ENCODE results near the gene CHRND. TPM values are rescaled to one million over a fixed set of nuclear protein-coding genes. Genes with fewer than 3 reads are reported as not detected.

CHRND gene
- total RNA-seq, 8 experiments from 2014 or later, result 0.05 to 0.62 (median 0.21) TPM; not detected in 1

DNA sequence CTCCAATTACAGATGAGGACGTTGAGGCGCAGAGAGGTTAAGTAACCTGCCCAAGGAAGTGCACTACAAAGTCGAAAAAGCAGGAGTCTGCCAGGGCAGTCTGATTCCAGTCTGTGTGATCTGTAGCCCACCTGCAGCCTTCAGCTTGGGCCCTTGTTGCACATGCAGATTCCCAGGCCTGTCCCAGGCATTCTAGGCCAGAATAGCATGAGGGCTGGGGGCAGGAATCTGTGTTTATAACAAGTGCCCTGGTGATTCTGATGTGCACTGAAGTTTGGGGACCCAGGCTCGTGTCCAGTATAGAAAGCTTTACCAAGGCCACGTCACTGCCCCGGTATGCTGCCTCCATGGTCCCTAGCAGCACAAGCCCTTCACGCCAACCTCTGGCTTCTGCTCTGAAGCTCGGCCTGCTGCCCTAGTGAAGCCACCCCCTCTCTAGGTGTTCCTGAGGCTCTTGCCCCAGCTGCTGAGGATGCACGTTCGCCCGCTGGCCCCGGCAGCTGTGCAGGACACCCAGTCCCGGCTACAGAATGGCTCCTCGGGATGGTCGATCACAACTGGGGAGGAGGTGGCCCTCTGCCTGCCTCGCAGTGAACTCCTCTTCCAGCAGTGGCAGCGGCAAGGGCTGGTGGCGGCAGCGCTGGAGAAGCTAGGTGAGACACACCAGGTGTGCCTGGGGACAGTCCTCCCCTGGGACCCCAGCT is 18.1 kb downstream of the CHRND start:
- H3K4me1 ChIP-seq (replicated peaks in 1 of 2), result peaks cover 0 to 7% of the 10 kb centered on the region in 2 donors
- H3K4me3 ChIP-seq, result no peak overlapping the region
- WGBS, 10 experiments, result 94 to 100% (median 100%) methylated on average over 2 to 11 of the region's 19 CpGs; no CpG with 5 or more reads in 5 of the 10 experiments
- in situ Hi-C loops (cut with MboI; ENCODE audit: low pct_unique_long_range_greater_than_20kb in 2 of 9, low sequenced_read_pairs in 9 of 9, unreplicated experiment in 9 of 9), result loop anchor here in 1 of 9 experiments (25.0 kb wide), 1 partner anchor 632 kb away; no protein-coding TSS in a partner anchor
- ATAC-seq (replicated peaks in 6 of 8), result peak in 1 of 8 experiments; percentile 8
- H3K27ac ChIP-seq, result no peak overlapping the region

DNA sequence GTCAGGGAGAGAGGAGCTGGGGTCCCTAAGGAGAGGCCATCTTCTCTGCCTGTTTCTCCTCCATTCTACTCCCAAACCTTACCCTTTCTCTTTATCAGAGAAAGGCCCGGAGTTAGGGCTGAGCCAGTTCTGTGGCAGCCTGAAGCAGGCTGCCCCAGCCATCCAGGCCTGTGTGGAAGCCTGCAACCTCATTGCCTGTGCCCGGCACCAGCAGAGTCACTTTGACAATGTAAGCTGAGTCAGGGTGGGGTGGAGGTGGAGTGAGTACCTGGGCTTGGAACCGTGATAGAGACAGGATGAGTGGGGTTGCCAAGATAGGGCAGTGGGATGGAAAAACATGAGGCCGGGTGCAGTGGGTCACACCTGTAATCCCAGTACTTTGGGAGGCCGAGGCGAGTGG is 18.7 kb downstream of the CHRND start:
- Histone ChIP-seq H3K27ac (no peak overlapping the region), H3K4me3 (no peak overlapping the region), H3K4me1 (replicated peaks in 1 of 2) (peaks cover 2 to 4% of the 10 kb centered on the region in 2 donors)
- ATAC-seq (replicated peaks in 6 of 8), result peak in 1 of 8 experiments; percentile 9
- in situ Hi-C loops (cut with MboI; ENCODE audit: low pct_unique_long_range_greater_than_20kb in 2 of 9, low sequenced_read_pairs in 9 of 9, unreplicated experiment in 9 of 9), result loop anchor here in 1 of 9 experiments (25.0 kb wide), 1 partner anchor 632 kb away; no protein-coding TSS in a partner anchor
- 66 to 91% (median 80%) methylated on average over 1 to 5 of the region's 6 CpGs; no CpG with 5 or more reads in 7 of the 10 experiments for WGBS, 10 experiments

- WGBS, 10 experiments, result 60 to 100% (median 89%) methylated on average over 1 to 7 of the region's 17 CpGs
- H3K4me3 ChIP-seq, result no peak overlapping the region
- H3K27ac ChIP-seq, result no peak overlapping the region
- no peak for ATAC-seq (replicated peaks in 6 of 8)
- peaks cover 2 to 4% of the 10 kb centered on the region in 2 donors for H3K4me1 ChIP-seq (replicated peaks in 1 of 2)
- in situ Hi-C loops (cut with MboI; ENCODE audit: low pct_unique_long_range_greater_than_20kb in 2 of 9, low sequenced_read_pairs in 9 of 9, unreplicated experiment in 9 of 9), result loop anchor here in 1 of 9 experiments (25.0 kb wide), 1 partner anchor 633 kb away; no protein-coding TSS in a partner anchor
Measured at GRCh38 chr2:232545511-232546375, 19.8 kb downstream of the CHRND start.

DNA sequence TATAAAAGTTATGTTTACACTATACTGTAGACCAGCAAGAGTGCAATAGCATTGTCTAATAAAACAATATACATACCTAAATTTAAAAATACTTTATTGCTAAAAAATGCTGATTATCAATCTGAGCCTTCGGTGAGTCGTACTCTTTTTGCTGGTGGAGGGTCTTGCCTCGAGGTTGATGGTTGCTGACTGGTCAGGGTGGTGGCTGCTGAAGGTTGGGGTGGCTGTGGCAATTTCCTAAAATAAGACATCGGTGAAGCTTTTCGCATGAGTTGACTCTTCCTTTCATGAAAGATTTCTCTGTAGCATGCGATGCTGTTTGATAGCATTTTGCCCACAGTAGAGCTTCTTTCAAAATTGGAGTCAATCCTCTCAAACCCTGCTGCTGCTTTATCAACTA is 22.0 kb downstream of the CHRND start:
- H3K4me3 ChIP-seq, result no peak overlapping the region
- no peak overlapping the region for H3K27ac ChIP-seq
- no peak for ATAC-seq (replicated peaks in 6 of 8)
- 90 to 100% (median 96%) methylated on average over 2 to 6 of the region's 6 CpGs; no CpG with 5 or more reads in 2 of the 10 experiments for WGBS, 10 experiments
- in situ Hi-C loops (cut with MboI; ENCODE audit: low pct_unique_long_range_greater_than_20kb in 2 of 9, low sequenced_read_pairs in 9 of 9, unreplicated experiment in 9 of 9), result loop anchor here in 1 of 9 experiments (25.0 kb wide), 1 partner anchor 636 kb away; no protein-coding TSS in a partner anchor
- H3K4me1 ChIP-seq (replicated peaks in 1 of 2), result peaks cover 4 to 10% of the 10 kb centered on the region in 2 donors

DNA sequence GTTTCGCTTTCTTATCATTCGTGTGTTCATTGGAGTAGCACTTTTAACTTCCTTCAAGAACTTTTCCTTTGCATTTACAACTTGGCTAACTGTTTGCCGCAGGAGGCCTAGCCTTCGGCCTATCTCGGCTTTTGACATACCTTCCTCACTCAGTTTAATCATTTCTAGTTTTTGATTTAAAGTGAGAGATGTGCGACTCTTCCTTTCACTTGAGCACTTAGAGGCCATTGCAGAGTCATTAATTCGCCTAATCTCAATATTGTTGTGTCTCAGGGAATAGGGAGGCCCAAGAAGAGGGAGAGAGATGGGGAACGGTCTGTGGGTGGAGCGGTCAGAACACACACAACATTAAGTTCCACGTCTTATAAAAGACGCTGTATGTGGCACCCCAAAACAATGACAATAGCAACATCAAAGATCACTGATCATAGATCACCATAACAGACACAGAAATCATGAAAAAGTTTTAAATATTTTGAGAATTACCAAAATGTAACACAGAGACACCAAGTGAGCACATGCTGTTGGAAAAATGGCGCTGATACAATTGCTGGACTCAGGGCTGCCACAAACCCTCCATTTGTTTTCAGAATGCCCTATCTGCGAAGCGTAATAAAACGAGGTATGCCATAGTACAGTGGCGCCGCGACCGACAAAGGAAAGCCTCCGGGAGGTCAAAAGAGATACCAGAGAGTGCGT is 23.8 kb downstream of the CHRND start:
- WGBS, 10 experiments, result 0 to 100% (median 37%) methylated on average over 2 to 20 of the region's 21 CpGs
- H3K4me3 ChIP-seq, result peak overlapping the region; percentile 53 to 73 (median 70)
- in situ Hi-C loops (cut with MboI; ENCODE audit: low pct_unique_long_range_greater_than_20kb in 2 of 9, low sequenced_read_pairs in 9 of 9, unreplicated experiment in 9 of 9), result loop anchor here in 1 of 9 experiments (25.0 kb wide), 1 partner anchor 638 kb away; no protein-coding TSS in a partner anchor

DNA sequence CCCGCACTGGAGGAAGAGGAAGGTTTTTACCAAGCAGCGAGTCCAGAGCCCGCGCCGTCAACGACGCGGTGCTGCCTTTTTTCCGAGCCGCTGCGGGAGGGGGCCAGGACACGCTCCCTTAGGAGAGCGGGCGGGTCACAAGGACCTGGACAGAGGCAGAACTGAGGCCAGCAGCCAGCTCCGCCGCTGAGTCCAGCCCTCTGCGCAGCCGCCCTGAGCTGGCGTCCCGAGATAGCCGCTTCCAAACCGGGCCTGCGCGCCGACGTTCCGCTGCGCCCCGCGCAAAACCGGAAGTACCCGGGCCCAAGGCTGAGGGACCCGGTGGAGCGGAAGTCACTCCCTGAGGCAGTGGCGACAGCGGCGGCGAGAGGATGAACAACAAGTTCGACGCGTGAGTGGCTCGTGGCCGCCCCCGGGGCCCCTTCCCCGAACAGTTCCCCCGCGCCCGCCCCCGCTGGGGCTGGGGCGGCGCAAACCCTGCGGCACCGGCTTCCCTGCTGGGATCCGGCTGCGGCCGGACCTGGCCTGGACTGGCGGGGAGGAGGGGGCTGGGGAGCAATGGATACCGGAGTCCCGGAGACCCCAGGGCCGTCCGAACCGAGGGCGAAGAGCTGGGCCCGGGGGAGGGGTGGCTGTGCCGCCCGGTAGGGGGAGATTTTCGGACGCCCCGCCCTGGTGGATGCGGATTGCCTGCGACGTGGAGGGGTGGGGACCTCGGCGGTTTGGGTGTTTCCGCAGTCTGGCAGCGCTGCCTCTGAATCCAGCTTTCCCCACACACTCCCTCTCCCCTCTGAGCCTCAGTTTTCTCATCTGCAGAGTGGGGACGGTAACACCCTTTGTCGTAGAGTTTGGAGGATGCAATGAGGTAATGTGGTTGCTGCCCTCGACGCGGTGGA is 24.6 kb downstream of the CHRND start, which contains the start of the genes EIF4E2 and TIGD1:
Gene EIF4E2, plus strand, starts transcription at position 336 of the 896 bp plus-strand sequence. Its CDS starts 36 bp downstream, at position 372.
Gene TIGD1, minus strand, starts transcription at position 204 of the 896 bp plus-strand sequence. CDS start 675 bp downstream, outside the sequence.
- Histone ChIP-seq H3K27ac (peak within 1 kb of the TSS; percentile 86 to 96), H3K4me3 (peak within 1 kb of the TSS; percentile 53 to 73 (median 70)), H3K4me1 (replicated peaks in 1 of 2) (peaks cover 4 to 10% of the 10 kb centered on the region in 2 donors)
- in situ Hi-C loops (cut with MboI; ENCODE audit: low pct_unique_long_range_greater_than_20kb in 2 of 9, low sequenced_read_pairs in 9 of 9, unreplicated experiment in 9 of 9), result no loop called here
- ATAC-seq (replicated peaks in 6 of 8), result peak; percentile 86 to 94 (median 92)
- 0 to 3% (median 0%) methylated on average over 1 to 22 of the region's 81 CpGs; no CpG with 5 or more reads in 5 of the 10 experiments for WGBS, 10 experiments

More for the DNA sequence above, 23.8 kb downstream of the CHRND start:
- Histone ChIP-seq H3K4me1 (replicated peaks in 1 of 2) (peaks cover 4 to 10% of the 10 kb centered on the region in 2 donors), H3K27ac (peak overlapping the region; percentile 86 to 96)
- ATAC-seq (replicated peaks in 6 of 8), result peak in 1 of 8 experiments; percentile 10

GRCh38 chr2:232551250-232551638 is 25.3 kb downstream of the CHRND start:
- WGBS, 10 experiments, result 5 to 31% (median 8%) methylated on average over 2 to 7 of the region's 7 CpGs; no CpG with 5 or more reads in 2 of the 10 experiments
- Histone ChIP-seq H3K4me1 (replicated peaks in 1 of 2) (peaks cover 4 to 10% of the 10 kb centered on the region in 2 donors), H3K4me3 (peak overlapping the region; percentile 53 to 73 (median 70)), H3K27ac (peak overlapping the region; percentile 86 to 96)
- no peak for ATAC-seq (replicated peaks in 6 of 8)
- in situ Hi-C loops (cut with MboI; ENCODE audit: low pct_unique_long_range_greater_than_20kb in 2 of 9, low sequenced_read_pairs in 9 of 9, unreplicated experiment in 9 of 9), result no loop called here

DNA sequence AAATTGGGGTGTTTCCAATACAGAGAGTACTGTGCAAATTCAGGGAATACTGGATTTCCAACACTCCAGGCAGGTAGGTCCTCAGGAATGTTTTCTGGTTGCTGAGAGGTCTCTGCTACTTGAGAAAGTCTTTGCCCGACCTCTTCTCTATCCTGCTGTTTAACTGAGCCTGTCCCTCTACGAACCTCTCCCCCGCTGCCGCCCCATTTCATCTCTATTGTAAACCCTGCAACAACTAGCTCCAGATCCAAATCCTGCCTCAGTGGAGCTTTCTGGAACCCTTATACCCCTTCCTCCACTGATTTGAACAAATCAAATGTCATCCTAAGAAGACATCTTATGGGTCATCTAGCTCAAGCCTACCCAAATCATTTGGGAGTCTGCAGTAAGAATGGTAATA is 25.8 kb downstream of the CHRND start:
- peak overlapping the region; percentile 53 to 73 (median 70) for H3K4me3 ChIP-seq
- 67 to 100% (median 90%) methylated on average over 2 to 4 of the region's 4 CpGs; no CpG with 5 or more reads in 2 of the 10 experiments for WGBS, 10 experiments
- ATAC-seq (replicated peaks in 6 of 8), result no peak
- H3K4me1 ChIP-seq (replicated peaks in 1 of 2), result peaks cover 4 to 10% of the 10 kb centered on the region in 2 donors
- in situ Hi-C loops (cut with MboI; ENCODE audit: low pct_unique_long_range_greater_than_20kb in 2 of 9, low sequenced_read_pairs in 9 of 9, unreplicated experiment in 9 of 9), result no loop called here
- no peak overlapping the region for H3K27ac ChIP-seq

DNA sequence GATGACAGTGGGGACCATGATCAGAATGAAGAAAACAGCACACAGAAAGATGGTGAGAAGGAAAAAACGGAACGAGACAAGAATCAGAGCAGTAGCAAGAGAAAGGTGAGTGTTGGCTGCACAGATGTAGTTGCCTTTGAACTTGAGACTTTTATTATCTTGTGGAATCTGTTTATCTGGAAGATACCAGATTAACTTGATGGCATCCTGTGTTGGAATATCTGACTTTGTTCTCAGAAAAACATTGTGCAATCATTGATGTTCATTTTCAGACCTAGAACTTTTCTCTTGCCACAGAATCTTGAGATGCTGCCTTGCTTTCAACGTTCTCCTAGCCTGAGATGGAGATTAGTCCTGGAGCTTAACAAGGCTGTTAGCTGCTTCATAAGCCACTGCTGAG is 30.5 kb downstream of the CHRND start:
- ATAC-seq (replicated peaks in 6 of 8), result no peak
- in situ Hi-C loops (cut with MboI; ENCODE audit: low pct_unique_long_range_greater_than_20kb in 2 of 9, low sequenced_read_pairs in 9 of 9, unreplicated experiment in 9 of 9), result no loop called here
- WGBS, 10 experiments, result 73 to 100% (median 87%) methylated on average over 1 to 3 of the region's 3 CpGs; no CpG with 5 or more reads in 1 of the 10 experiments

GRCh38 chr2:232562515-232563151 is 36.7 kb downstream of the CHRND start:
- Histone ChIP-seq H3K27ac (no peak overlapping the region), H3K4me1 (replicated peaks in 1 of 2) (no peaks in the 10 kb centered on the region), H3K4me3 (no peak overlapping the region)
- no peak for ATAC-seq (replicated peaks in 6 of 8)
- WGBS, 10 experiments, result 60 to 100% (median 81%) methylated on average over 1 to 8 of the region's 8 CpGs
- in situ Hi-C loops (cut with MboI; ENCODE audit: low pct_unique_long_range_greater_than_20kb in 2 of 9, low sequenced_read_pairs in 9 of 9, unreplicated experiment in 9 of 9), result no loop called here

More for the DNA sequence above, 30.5 kb downstream of the CHRND start:
- peaks cover 0 to 7% of the 10 kb centered on the region in 2 donors for H3K4me1 ChIP-seq (replicated peaks in 1 of 2)
- H3K27ac ChIP-seq, result no peak overlapping the region
- no peak overlapping the region for H3K4me3 ChIP-seq

DNA sequence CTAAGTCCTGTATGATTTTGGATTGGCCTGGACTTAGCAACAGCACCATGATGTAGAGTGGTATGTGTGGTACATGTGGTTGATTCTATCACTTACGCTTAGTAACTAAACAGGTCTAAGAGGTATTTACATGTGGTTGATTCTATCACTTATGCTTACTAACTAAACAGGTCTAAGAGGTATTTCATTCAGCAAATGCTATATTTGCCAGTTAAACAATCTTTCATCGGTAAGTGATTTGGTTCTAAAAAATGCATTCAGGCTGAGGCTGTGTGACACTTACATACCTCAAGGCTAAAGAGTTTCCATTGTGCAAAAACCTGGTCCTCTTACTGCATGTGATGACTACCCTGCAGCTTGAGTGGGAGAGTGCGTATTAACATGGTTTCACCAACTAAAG is 37.6 kb downstream of the CHRND start:
- in situ Hi-C loops (cut with MboI; ENCODE audit: low pct_unique_long_range_greater_than_20kb in 2 of 9, low sequenced_read_pairs in 9 of 9, unreplicated experiment in 9 of 9), result no loop called here
- H3K27ac ChIP-seq, result no peak overlapping the region
- WGBS, 10 experiments, result 27 to 100% (median 53%) methylated on average over 1 to 3 of the region's 3 CpGs; no CpG with 5 or more reads in 3 of the 10 experiments
- no peaks in the 10 kb centered on the region for H3K4me1 ChIP-seq (replicated peaks in 1 of 2)
- ATAC-seq (replicated peaks in 6 of 8), result no peak
- no peak overlapping the region for H3K4me3 ChIP-seq
